B cell (primary cell): ENCODE measurements around the gene DEGS1. TPM values are rescaled to one million over a fixed set of nuclear protein-coding genes. Genes with fewer than 3 reads are reported as not detected.

Experiments used
- ATAC-seq: fragments of 200-7000 bp; cut with Tn5 transposase; one replicate; pipeline ENCODE4 v1.10.0; 2021; ENCODE audit warnings: low read depth, mild to moderate bottlenecking, moderate number of reproducible peaks, moderate library complexity
- CTCF ChIA-PET: fragments of 350-600 bp; sonication (Branson Sonifier 250); formaldehyde crosslinking; loops from one replicate; lab custom pipeline; 2021; ENCODE audit warnings: antibody characterized with exemption, inconsistent platforms; lab: Charles Lee
- POLR2A ChIA-PET: fragments of 350-600 bp; sonication (Branson Sonifier 250); formaldehyde crosslinking; loops from one replicate; lab custom pipeline; 2021; ENCODE audit warnings: antibody characterized with exemption; lab: Charles Lee
- DNase-seq: peaks from one replicate; pipeline ENCODE4 v3.0.0; 2013
- H2AFZ ChIP-seq: 2 replicates; pipeline ENCODE4 v1.6.1; 2012; ENCODE audit warnings: mild to moderate bottlenecking, low read depth, low read length; ENCODE audit not compliant: insufficient read depth, poor library complexity, severe bottlenecking
- H3K27ac ChIP-seq, 2 donors: 1 replicate in 1 of 2; 2 replicates in 1 of 2; pipeline ENCODE4 v1.5.1; 2012 to 2013; ENCODE audit warnings: low read length in 2 of 2, mild to moderate bottlenecking in 2 of 2, moderate library complexity in 1 of 2
- H3K27me3 ChIP-seq, 4 experiments: fragments of 200-600 bp in 1 of 4; sonication (generic) in 1 of 4; replicated peaks in 1 of 4; 1 replicate in 2 of 4; 2 replicates in 2 of 4; pipeline versions ENCODE4 v1.6.1 to v1.7.0; 2013 to 2016; ENCODE audit warnings: low read length in 3 of 4, mild to moderate bottlenecking in 2 of 4, mixed read lengths in 1 of 4, moderate library complexity in 1 of 4; ENCODE audit not compliant: insufficient read depth in 4 of 4, control insufficient read depth in 3 of 4; ENCODE audit errors: control extremely low read depth in 1 of 4
- H3K36me3 ChIP-seq, 2 experiments: replicated peaks in 1 of 2; 1 replicate in 1 of 2; 2 replicates in 1 of 2; pipeline versions ENCODE4 v1.6.1 to v1.7.1; 2013; ENCODE audit warnings: low read length in 1 of 2; ENCODE audit not compliant: insufficient read depth in 2 of 2, control insufficient read depth in 1 of 2; ENCODE audit errors: control extremely low read depth in 1 of 2, extremely low read depth in 1 of 2
- H3K4me1 ChIP-seq, 2 donors: fragments of 200-600 bp in 1 of 2; sonication (generic) in 1 of 2; 1 replicate in 1 of 2; 2 replicates in 1 of 2; pipeline versions ENCODE4 v1.5.1 to v1.6.1; 2013 to 2017; ENCODE audit warnings: low read length in 2 of 2; ENCODE audit not compliant: control insufficient read depth in 2 of 2, insufficient read depth in 2 of 2
- H3K4me2 ChIP-seq: replicated peaks from 2 replicates; pipeline ENCODE3; 2012; ENCODE audit warnings: mild to moderate bottlenecking, low read depth, low read length; ENCODE audit not compliant: poor library complexity, severe bottlenecking
- H3K4me3 ChIP-seq, 5 experiments: fragments of 200-600 bp in 1 of 5; sonication (generic) in 1 of 5; 1 replicate in 3 of 5; 2 replicates in 2 of 5; pipeline versions ENCODE4 v1.5.1 to v1.7.0; 2011 to 2016; ENCODE audit warnings: low read length in 4 of 5, mild to moderate bottlenecking in 4 of 5, low read depth in 2 of 5, control low read depth in 1 of 5, moderate library complexity in 1 of 5; ENCODE audit not compliant: insufficient read depth in 1 of 5; ENCODE audit errors: control extremely low read depth in 1 of 5, extremely low read depth in 1 of 5
- H3K79me2 ChIP-seq: fragments of 200-600 bp; sonication (generic); one replicate; pipeline ENCODE4 v1.6.0; 2016; ENCODE audit warnings: low read length; ENCODE audit not compliant: control insufficient read depth, insufficient read depth
- H3K9ac ChIP-seq: fragments of 200-600 bp; sonication (generic); 2 replicates; pipeline ENCODE4 v1.6.1; 2017; ENCODE audit warnings: mild to moderate bottlenecking, low read length, moderate library complexity
- H3K9me3 ChIP-seq, 3 donors: one replicate each; pipeline versions ENCODE4 v1.6.1 to v1.7.1; 2013; ENCODE audit warnings: low read length in 2 of 3; ENCODE audit not compliant: control insufficient read depth in 2 of 3, insufficient read depth in 1 of 3; ENCODE audit errors: control extremely low read depth in 1 of 3
- H4K20me1 ChIP-seq: 2 replicates; pipeline ENCODE4 v1.6.0; 2012; ENCODE audit warnings: mild to moderate bottlenecking, low read length; ENCODE audit not compliant: insufficient read depth, control insufficient read depth, poor library complexity, severe bottlenecking
- H3K27ac Mint-ChIP-seq: one replicate; pipeline ENCODE4 v1.8.0; 2021; ENCODE audit warnings: mixed read lengths
- H3K27me3 Mint-ChIP-seq: one replicate; pipeline ENCODE4 v1.8.0; 2021; ENCODE audit warnings: mixed read lengths
- H3K4me1 Mint-ChIP-seq: one replicate; pipeline ENCODE4 v1.8.0; 2021; ENCODE audit warnings: mixed read lengths
- H3K4me3 Mint-ChIP-seq: one replicate; pipeline ENCODE4 v1.8.0; 2021; ENCODE audit warnings: mixed read lengths
- H3K9me3 Mint-ChIP-seq: one replicate; pipeline ENCODE4 v1.8.0; 2022; ENCODE audit warnings: mixed read lengths; ENCODE audit not compliant: insufficient read depth
- CTCF ChIP-seq: fragments of 200-600 bp; IDR thresholded peaks from one replicate; pipeline ENCODE4 v1.8.0; 2022; ENCODE audit warnings: antibody characterized with exemption, mild to moderate bottlenecking
- EZH2 ChIP-seq: IDR thresholded peaks from 2 replicates; pipeline ENCODE4 v1.6.1; 2012; ENCODE audit warnings: borderline replicate concordance, low read depth, mild to moderate bottlenecking, moderate library complexity, low read length; ENCODE audit not compliant: insufficient read depth, poor library complexity, severe bottlenecking
- WGBS: methylation state at CpG from one replicate; pipeline ENCODE4 v1.1.5; 2013; ENCODE audit warnings: missing lambda C conversion rate; ENCODE audit not compliant: insufficient coverage; 5-methylcytosine and 5-hydroxymethylcytosine counted together
- intact Hi-C: fragments of 100-400 bp; cut with micrococcal nuclease; formaldehyde crosslinking; loops from one replicate; pipeline ENCODE4 v1.10.0; 2022
- polyA plus RNA-seq: library from polyadenylated mRNA; depleted of rRNA; stranded (reverse); fragments of >200 nt; gene quantifications from 2 replicates; pipeline ENCODE4 v1.2.3, GENCODE V29; 2012
- total RNA-seq, 2 donors: library from RNA; stranded (reverse); fragments of 120-200 nt in 1 of 2; gene quantifications; 1 replicate in 1 of 2; 2 replicates in 1 of 2; pipeline versions ENCODE4 v1.2.3 to v1.2.4, GENCODE V29; 2013 to 2022

DEGS1 gene
- total and polyA plus RNA-seq, 2 donors (not counting 1 experiment from before 2014, with no cell fraction given) = 49.0 to 52.1 TPM

GRCh38 chr1:224201853-224202252 is 18.8 kb downstream of the DEGS1 start:
- no peaks in the 10 kb centered on the region for H4K20me1 ChIP-seq
- no peaks in the 10 kb centered on the region for H3K27me3 Mint-ChIP-seq
- H3K4me2 ChIP-seq = no peak overlapping the region
- no peaks in the 10 kb centered on the region for H3K9me3 Mint-ChIP-seq
- no peak overlapping the region for H3K9ac ChIP-seq
- intact Hi-C loops = loop anchor here (5.0 kb wide), 1 partner anchor 35 kb away; no protein-coding TSS in a partner anchor
- 94% methylated on average over 3 of the region's 4 CpGs for WGBS
- H3K4me3 Mint-ChIP-seq = no peak overlapping the region
- no peaks in the 10 kb centered on the region for H3K79me2 ChIP-seq
- no peak overlapping the region for H2AFZ ChIP-seq
- no peak for DNase-seq
- peaks cover 38 to 40% of the 10 kb centered on the region in 2 donors for H3K4me1 ChIP-seq
- no peak overlapping the region for H3K27ac Mint-ChIP-seq
- ChIA-PET POLR2A (no interaction called here), CTCF (interaction anchor here (0.6 kb wide), 1 partner anchor 113 kb away, joined by 4 read pairs; no protein-coding TSS in a partner anchor)
- H3K27me3 ChIP-seq = no peaks in the 10 kb centered on the region
- H3K27ac ChIP-seq = no peak overlapping the region
- ATAC-seq = no peak
- H3K36me3 ChIP-seq = no peaks in the 10 kb centered on the region
- peaks cover 39% of the 10 kb centered on the region for H3K4me1 Mint-ChIP-seq
- no peak overlapping the region for H3K4me3 ChIP-seq
- TF ChIP-seq EZH2 (no peak), CTCF (no peak)
- no peaks in the 10 kb centered on the region for H3K9me3 ChIP-seq

GRCh38 chr1:224203243-224204016 is 20.4 kb downstream of the DEGS1 start:
- H3K4me1 Mint-ChIP-seq = peaks cover 36% of the 10 kb centered on the region
- H3K27me3 Mint-ChIP-seq = no peaks in the 10 kb centered on the region
- H3K27ac Mint-ChIP-seq = peak overlapping the region; percentile 73
- H3K27me3 ChIP-seq = no peaks in the 10 kb centered on the region
- H3K36me3 ChIP-seq = no peaks in the 10 kb centered on the region
- peaks cover 38 to 40% of the 10 kb centered on the region in 2 donors for H3K4me1 ChIP-seq
- no peaks in the 10 kb centered on the region for H3K9me3 ChIP-seq
- ATAC-seq = peak; percentile 85
- ChIA-PET CTCF (interaction anchor here (0.9 to 1.0 kb wide), 2 partner anchors 12 to 20 kb away, joined by 3 to 4 read pairs; partner anchors contain the start of gene DEGS1), POLR2A (interaction anchor here (0.5 to 0.9 kb wide), 2 partner anchors 8 to 20 kb away, joined by 4 read pairs; partner anchors contain the start of gene DEGS1)
- H3K79me2 ChIP-seq = no peaks in the 10 kb centered on the region
- peak; percentile 82 for DNase-seq
- no peaks in the 10 kb centered on the region for H3K9me3 Mint-ChIP-seq
- H3K27ac ChIP-seq = peak overlapping the region; percentile 24 to 25
- intact Hi-C loops = loop anchor here (2.0 to 5.0 kb wide), 2 partner anchors 21 to 36 kb away; partner anchors contain the start of gene DEGS1
- 17% methylated on average over 1 of the region's 8 CpGs for WGBS
- TF ChIP-seq EZH2 (no peak), CTCF (no peak)
- no peak overlapping the region for H2AFZ ChIP-seq
- peak overlapping the region; percentile 40 for H3K9ac ChIP-seq
- peak overlapping the region in 2 of 5 experiments; percentile 16 to 24 for H3K4me3 ChIP-seq
- H3K4me2 ChIP-seq = peak overlapping the region; percentile 73
- H4K20me1 ChIP-seq = no peaks in the 10 kb centered on the region
- peak overlapping the region; percentile 76 for H3K4me3 Mint-ChIP-seq
